H1 (cell line): Measurements from ENCODE around the gene DHX34. TPM values are rescaled to one million over a fixed set of nuclear protein-coding genes. Genes with fewer than 3 reads are reported as not detected.

Source experiments
- EZH2 ChIP-seq: fragments of 200-600 bp; sonication (generic); IDR thresholded peaks from 2 replicates; pipeline ENCODE4 v1.7.1; 2012; ENCODE audit warnings: low read depth, mild to moderate bottlenecking, moderate library complexity, low read length, inconsistent platforms; ENCODE audit not compliant: severe bottlenecking
- polyA plus RNA-seq, 7 experiments: library from polyadenylated mRNA; depleted of rRNA in 3 of 7; stranded (reverse) in 5 of 7; unstranded in 2 of 7; fragments of >200 nt in 5 of 7; fragments of 200-250 nt in 2 of 7; gene quantifications; 1 replicate in 5 of 7; 2 replicates in 1 of 7; 4 replicates in 1 of 7; pipeline versions ENCODE4 v1.2.1 to v1.2.3, GENCODE V29; 2011 to 2013; ENCODE audit warnings: missing spikeins in 2 of 7, mixed read lengths in 2 of 7
- total RNA-seq: library from RNA; stranded (reverse); fragmentation: NEBNext Ultra II Directional; extraction: Animal tissue kit (Norgen Biotek cat#: 25700); gene quantifications from 2 replicates; pipeline ENCODE4 v1.2.1, GENCODE V29; 2021

The DHX34 gene
- total and polyA plus RNA-seq, 2 of the 8 experiments (the other 6 are each of a cell fraction or from before 2014, with no cell fraction given) = 17.5 to 24.3 TPM

DNA sequence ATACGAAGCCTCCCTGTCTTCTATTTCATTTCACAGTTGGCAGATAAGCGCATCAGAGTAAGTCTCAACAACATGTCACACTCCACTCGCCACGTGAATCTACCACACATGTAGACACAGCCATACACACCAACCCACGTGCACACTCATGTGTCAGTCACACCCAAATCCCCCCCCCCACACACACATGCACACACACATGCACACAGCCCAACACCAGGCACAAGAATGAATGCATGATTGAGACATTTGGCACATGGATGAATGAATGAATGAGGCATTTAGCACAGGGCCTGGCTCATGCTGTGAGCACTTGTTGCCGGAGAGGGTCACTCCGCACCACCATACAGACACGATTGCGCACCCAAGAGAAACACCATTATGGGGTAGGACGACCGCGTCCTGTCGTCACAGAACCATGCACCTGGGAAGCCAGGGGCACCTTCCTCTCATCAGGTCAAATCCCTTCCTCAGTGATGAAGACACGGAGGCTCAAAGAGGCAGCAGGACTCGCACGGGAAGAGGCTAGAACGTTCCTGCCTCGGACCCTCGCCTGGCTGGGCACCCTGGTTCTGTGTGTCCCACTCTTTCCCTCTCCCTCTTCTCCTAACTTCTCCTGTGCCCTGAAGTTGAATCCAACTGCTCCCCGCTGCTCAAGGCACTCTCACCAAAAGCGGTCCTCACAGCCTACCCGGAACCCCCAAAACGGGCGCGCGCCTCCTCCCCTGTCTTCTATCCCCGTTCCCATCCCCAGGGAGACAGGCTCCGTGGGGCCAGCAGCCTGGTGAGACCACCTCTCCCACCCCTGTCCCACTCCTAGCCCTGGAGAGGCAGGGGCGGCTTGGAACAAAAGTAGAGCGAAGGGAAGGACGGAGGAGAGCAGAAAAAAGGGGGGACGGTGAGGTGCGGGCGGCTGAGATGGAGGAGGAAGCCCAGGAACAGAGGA, 68.9 kb downstream of the DHX34 start (continued):
- TF ChIP-seq EZH2 = peak; percentile 60
